OCI-M2 (cell line): Measurements from ENCODE around the gene RILPL1.
"Not testable (repeated sequence)": the region's sequence is repeated elsewhere in the genome, so short reads cannot be mapped to it uniquely, and the experiment has no call there.

Experiments used
- DNase-seq: peaks from one replicate; lab custom pipeline; 2025; ENCODE audit not compliant: unreplicated experiment; lab: John Stamatoyannopoulos, UW

RILPL1 gene

GRCh38 chr12:123531091-123531490, 2.4 kb downstream of the RILPL1 start:
- DNase-seq: no peak

- no peak for DNase-seq
Observed at GRCh38 chr12:123530668-123531067, 2.9 kb downstream of the RILPL1 start.

GRCh38 chr12:123529686-123530085, 3.8 kb downstream of the RILPL1 start:
- DNase-seq: no peak

- no peak for DNase-seq
Observed at GRCh38 chr12:123528858-123529257, 4.7 kb downstream of the RILPL1 start.

GRCh38 chr12:123526542-123527080, 6.9 kb downstream of the RILPL1 start:
- no peak for DNase-seq

- no peak for DNase-seq
Observed at GRCh38 chr12:123524378-123524777, 9.1 kb downstream of the RILPL1 start.

- no peak for DNase-seq
Observed at GRCh38 chr12:123523518-123523917, 10.0 kb downstream of the RILPL1 start.

GRCh38 chr12:123522164-123522563, 11.4 kb downstream of the RILPL1 start:
- no peak for DNase-seq

- no peak for DNase-seq
Observed at GRCh38 chr12:123520567-123521474, 12.7 kb downstream of the RILPL1 start.

- DNase-seq: no peak
Observed at GRCh38 chr12:123519141-123520001, 14.1 kb downstream of the RILPL1 start.

- DNase-seq: no peak
Observed at GRCh38 chr12:123516216-123516780, 17.2 kb downstream of the RILPL1 start.

- not testable (repeated sequence) for DNase-seq
Observed at GRCh38 chr12:123514582-123515221, 18.8 kb downstream of the RILPL1 start.

- no peak for DNase-seq
Observed at GRCh38 chr12:123513805-123514204, 19.7 kb downstream of the RILPL1 start.

GRCh38 chr12:123512838-123513665, 20.5 kb downstream of the RILPL1 start:
- no peak for DNase-seq

GRCh38 chr12:123506843-123507236, 26.7 kb downstream of the RILPL1 start:
- no peak for DNase-seq

- no peak for DNase-seq
Observed at GRCh38 chr12:123506059-123506842, 27.3 kb downstream of the RILPL1 start.

GRCh38 chr12:123502163-123502704, 31.3 kb downstream of the RILPL1 start:
- DNase-seq: no peak

- no peak for DNase-seq
Observed at GRCh38 chr12:123499332-123499731, 34.2 kb downstream of the RILPL1 start.
